ENCODE measurements around the gene CCDC91. TPM values are rescaled to one million over a fixed set of nuclear protein-coding genes. Genes with fewer than 3 reads are reported as not detected.

The CCDC91 gene
- polyA plus RNA-seq, 4 donors, result 25.5 to 37.5 (median 31.2) TPM

GRCh38 chr12:28568704-28569103 is 378.4 kb downstream of the CCDC91 start:
- DNase-seq (ENCODE audit: low read depth in 4 of 4, low spot score in 2 of 4), result no peak

GRCh38 chr12:28569698-28570411 is 379.6 kb downstream of the CCDC91 start:
- peak; percentile 24 to 48 (median 41) for DNase-seq (ENCODE audit: low read depth in 4 of 4, low spot score in 2 of 4)

- no peak for DNase-seq (ENCODE audit: low read depth in 4 of 4, low spot score in 2 of 4)
These were observed 380.6 kb downstream of the CCDC91 start for GRCh38 chr12:28570811-28571210.

- no peak for DNase-seq (ENCODE audit: low read depth in 4 of 4, low spot score in 2 of 4)
These were observed 384.7 kb downstream of the CCDC91 start for GRCh38 chr12:28574746-28575592.

- no peak for DNase-seq (ENCODE audit: low read depth in 4 of 4, low spot score in 2 of 4)
These were observed 385.4 kb downstream of the CCDC91 start for GRCh38 chr12:28575593-28576205.

GRCh38 chr12:28578361-28578760 is 388.1 kb downstream of the CCDC91 start:
- no peak for DNase-seq (ENCODE audit: low read depth in 4 of 4, low spot score in 2 of 4)

GRCh38 chr12:28578833-28579252 is 388.6 kb downstream of the CCDC91 start:
- DNase-seq (ENCODE audit: low read depth in 4 of 4, low spot score in 2 of 4), result no peak

- no peak for DNase-seq (ENCODE audit: low read depth in 4 of 4, low spot score in 2 of 4)
These were observed 392.6 kb downstream of the CCDC91 start for GRCh38 chr12:28582672-28583376.

GRCh38 chr12:28583701-28584261 is 393.5 kb downstream of the CCDC91 start:
- DNase-seq (ENCODE audit: low read depth in 4 of 4, low spot score in 2 of 4), result no peak

GRCh38 chr12:28585146-28585545 is 394.9 kb downstream of the CCDC91 start:
- no peak for DNase-seq (ENCODE audit: low read depth in 4 of 4, low spot score in 2 of 4)

GRCh38 chr12:28586481-28586880 is 396.2 kb downstream of the CCDC91 start:
- DNase-seq (ENCODE audit: low read depth in 4 of 4, low spot score in 2 of 4), result no peak

GRCh38 chr12:28591831-28592230 is 401.6 kb downstream of the CCDC91 start:
- no peak for DNase-seq (ENCODE audit: low read depth in 4 of 4, low spot score in 2 of 4)

Other genes with a start within 250 kb of the CCDC91 start
- 1 to 10 TPM in 2 of 4 donors, under 1 TPM in 2; 0.52 to 1.3 (median 0.96) TPM for gene PTHLH, start 217.7 kb upstream of the CCDC91 start, polyA plus RNA-seq (ENCODE audit: insufficient read length in 4 of 4)

Data from left renal cortex interstitium (tissue), 4 donors.